ENCODE measurements around the gene FCMR. TPM values are rescaled to one million over a fixed set of nuclear protein-coding genes. Genes with fewer than 3 reads are reported as not detected.

The FCMR gene
- total RNA-seq, 1 donor from 2014 or later, result not detected

- DNase-seq (ENCODE audit: low read depth), result no peak
Observed at GRCh38 chr1:206903687-206904086, 18.1 kb downstream of the FCMR start.

DNA sequence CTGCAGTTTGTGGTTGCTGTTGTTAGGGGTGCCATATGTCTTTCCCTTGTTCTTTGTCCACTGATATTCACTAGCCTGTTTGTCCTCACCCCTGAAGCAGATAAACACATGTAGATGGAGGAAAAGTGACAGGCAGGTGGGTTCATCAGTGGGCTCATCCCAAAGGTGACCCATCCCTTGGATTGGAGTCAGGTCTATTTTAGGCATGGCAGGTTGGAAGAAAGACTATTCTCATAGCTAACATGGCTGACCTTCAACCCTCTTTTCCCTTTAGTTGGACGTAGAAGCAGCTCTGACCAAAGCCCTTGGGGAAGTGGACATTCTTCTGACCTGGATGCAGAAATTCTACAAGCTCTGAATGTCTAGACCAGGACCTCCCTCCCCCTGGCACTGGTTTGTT, 19.0 kb downstream of the FCMR start:
- DNase-seq (ENCODE audit: low read depth), result no peak

DNA sequence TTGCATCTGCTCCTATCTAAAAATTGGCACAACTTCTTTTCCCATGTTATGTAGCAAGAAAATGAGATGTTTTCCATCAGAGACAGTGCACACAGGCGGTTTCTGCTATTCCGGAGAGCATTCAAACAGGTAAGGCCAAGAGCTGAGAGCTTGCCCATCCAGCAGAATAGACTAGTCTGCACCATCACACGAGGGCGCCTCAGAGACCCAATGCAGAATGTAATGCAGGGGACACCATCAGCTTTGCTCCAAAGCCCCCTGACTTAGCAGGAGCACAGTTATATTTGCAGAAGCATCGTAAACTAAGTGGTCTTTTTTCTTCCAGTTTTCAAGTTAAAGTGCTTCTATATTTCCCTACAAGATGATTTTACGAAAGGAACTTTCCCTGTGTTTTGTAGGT, 19.8 kb downstream of the FCMR start:
- no peak for DNase-seq (ENCODE audit: low read depth)

- DNase-seq (ENCODE audit: low read depth), result no peak
Observed at GRCh38 chr1:206900149-206900548, 21.6 kb downstream of the FCMR start.

- DNase-seq (ENCODE audit: low read depth), result no peak
Observed at GRCh38 chr1:206899717-206900116, 22.0 kb downstream of the FCMR start.

DNA sequence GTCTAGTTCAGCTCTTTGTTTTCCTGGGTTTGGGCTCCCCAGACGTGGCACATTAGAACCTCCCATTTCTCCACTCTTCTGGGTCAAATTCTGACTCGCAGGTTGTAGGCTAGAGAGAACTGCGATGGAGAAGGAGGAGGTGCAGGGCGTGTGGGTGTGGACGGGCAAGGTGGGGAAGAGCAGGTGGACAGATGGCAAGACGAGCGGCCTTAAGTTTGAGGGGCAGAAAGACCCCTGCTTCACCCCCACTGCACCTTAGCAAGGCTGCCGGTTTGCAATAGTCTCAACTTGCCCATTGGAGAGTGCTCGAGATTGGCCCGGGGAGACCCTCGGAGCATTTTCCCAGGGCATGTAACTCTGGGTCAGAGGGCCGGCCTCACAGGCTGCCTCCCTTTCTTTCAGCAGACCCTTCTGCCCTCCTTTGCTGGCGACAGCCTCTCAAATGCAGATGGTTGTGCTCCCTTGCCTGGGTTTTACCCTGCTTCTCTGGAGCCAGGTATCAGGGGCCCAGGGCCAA, 22.8 kb downstream of the FCMR start:
- DNase-seq (ENCODE audit: low read depth), result no peak

- DNase-seq (ENCODE audit: low read depth), result peak; percentile 68
Observed at GRCh38 chr1:206898089-206898914, 23.4 kb downstream of the FCMR start.

GRCh38 chr1:206897175-206897574, 24.6 kb downstream of the FCMR start, which contains the start of gene IL24:
Gene IL24, plus strand, starts transcription at chr1:206897443. Its CDS starts 390 bp downstream, at chr1:206897833.
- DNase-seq (ENCODE audit: low read depth), result no peak

DNA sequence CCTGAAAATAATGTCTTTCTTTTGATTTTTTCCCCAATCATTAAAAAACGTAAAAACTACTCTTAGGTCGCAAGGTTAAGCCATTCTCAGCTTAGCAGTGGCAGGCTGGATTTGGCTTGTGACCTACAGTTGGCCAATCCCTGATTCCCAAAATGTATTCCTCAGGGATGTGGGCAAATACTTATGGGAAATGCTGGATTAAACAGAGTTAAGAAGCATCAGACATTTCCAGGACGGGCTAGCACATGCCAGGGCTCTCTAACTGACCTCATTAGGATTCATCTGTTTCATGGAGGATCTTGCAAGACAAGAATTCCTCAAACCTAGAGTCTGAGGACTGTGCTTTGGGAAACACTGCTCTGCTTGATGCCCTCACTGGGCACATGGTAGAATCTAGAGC, 25.5 kb downstream of the FCMR start:
- DNase-seq (ENCODE audit: low read depth), result peak; percentile 37

- DNase-seq (ENCODE audit: low read depth), result peak; percentile 49
Observed at GRCh38 chr1:206895837-206896242, 25.9 kb downstream of the FCMR start.

- no peak for DNase-seq (ENCODE audit: low read depth)
Observed at GRCh38 chr1:206895325-206895724, 26.4 kb downstream of the FCMR start.

DNA sequence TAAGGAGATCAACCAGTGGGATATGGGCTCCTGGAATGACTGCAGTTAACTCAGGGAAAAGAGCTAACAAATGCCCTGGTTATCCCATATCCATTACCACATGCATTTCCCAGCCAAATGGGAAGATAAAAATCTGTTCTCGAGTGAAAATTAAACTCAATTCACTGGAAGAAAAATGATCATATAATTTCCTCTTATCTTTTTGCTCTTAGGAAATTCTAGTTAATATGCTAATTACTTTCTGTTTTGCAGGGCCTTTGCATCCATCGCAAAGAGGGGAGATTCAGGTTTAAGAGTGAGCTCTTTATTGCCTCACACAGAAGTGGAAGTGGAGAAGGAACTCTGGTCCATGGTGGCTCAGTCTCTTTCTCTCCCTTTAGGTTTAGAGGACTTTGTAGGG, 28.4 kb downstream of the FCMR start:
- no peak for DNase-seq (ENCODE audit: low read depth)

DNA sequence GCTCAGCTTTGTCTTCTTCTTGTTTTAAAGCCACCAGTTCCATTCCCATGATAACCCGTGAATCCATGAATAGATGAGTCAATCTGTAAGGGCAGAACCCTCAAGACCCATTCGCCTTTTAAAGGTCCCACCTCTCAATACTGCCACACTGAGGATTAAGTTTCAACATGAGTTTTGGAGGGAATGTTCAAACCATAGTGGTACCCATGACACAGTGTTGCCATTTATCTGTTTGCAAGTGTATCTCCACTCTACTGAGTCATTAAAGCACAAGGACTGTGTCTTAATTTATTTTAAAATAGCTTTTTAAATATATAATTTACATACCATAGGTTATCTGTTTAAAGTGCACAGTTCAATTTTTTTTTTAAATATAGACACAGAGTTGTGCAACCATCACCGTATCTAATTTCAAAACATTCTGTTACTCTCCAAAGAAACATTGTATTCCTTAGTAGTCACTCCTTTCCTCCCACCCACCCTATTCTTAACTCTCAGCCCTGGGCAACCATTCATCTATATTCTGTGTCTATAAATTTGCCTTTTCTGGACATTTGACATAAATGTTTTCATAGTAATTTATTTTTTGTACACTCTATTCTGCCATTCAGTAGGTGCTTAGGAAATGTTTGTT, 29.3 kb downstream of the FCMR start:
- peak; percentile 26 for DNase-seq (ENCODE audit: low read depth)

DNA sequence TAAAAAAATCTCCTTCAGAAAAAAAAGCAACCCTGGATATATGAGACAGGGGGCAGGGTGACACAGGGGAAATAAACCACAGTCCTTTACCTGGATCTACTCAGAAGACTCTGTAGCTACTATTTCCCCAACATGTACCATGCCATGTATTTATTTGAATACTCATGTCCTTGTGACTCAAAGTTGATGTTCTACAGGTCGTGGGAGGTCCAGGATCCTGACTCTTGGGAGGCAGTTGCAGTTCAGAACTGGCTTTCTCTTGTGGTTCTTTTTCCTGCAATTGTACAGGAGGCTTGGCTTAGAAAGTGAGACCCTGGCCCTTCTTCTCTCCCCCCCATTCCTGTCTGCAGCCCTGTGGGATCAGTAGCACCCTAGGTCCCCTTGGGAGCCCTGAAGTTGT, 30.3 kb downstream of the FCMR start:
- DNase-seq (ENCODE audit: low read depth), result no peak

GRCh38 chr1:206890125-206891060, 31.3 kb downstream of the FCMR start:
- DNase-seq (ENCODE audit: low read depth), result peak; percentile 60

DNA sequence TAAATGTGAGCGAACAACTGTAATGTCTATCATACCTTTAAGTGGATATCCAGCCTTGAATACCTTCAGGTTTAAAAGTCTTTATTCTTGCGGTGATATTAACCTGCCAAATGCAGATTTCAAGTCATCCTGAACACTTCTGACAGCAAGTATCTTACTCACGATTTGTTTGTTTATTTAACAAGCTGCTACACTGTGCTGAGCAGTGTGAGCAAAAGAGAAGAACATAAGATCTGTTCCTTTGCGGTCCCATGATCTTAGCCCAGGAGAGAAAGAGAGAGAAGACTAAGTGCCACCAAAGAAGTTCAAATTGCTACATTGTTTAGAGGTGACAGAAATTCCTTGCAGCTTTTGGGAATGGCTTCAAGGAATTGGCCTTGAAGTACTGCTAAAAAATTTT, 34.0 kb downstream of the FCMR start:
- DNase-seq (ENCODE audit: low read depth), result no peak

DNA sequence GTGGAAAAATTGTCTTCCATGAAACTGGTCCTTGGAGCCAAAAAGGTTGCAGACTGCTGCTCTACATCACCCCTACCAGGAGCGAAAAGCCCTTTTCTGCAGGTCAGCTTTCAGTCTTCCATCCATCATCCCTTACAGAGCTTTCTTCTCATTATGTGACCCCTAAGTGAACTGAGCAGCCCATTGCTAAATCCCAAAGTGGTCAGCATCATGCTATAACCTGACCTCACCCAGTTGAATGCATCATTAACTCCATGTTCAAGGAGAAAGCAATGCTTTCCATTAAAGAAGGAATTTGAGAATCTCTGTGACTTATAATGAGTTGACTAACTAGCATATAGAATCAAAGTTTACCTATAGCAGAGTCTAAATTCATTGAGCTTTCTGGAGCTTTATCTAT, 34.9 kb downstream of the FCMR start:
- no peak for DNase-seq (ENCODE audit: low read depth)

DNA sequence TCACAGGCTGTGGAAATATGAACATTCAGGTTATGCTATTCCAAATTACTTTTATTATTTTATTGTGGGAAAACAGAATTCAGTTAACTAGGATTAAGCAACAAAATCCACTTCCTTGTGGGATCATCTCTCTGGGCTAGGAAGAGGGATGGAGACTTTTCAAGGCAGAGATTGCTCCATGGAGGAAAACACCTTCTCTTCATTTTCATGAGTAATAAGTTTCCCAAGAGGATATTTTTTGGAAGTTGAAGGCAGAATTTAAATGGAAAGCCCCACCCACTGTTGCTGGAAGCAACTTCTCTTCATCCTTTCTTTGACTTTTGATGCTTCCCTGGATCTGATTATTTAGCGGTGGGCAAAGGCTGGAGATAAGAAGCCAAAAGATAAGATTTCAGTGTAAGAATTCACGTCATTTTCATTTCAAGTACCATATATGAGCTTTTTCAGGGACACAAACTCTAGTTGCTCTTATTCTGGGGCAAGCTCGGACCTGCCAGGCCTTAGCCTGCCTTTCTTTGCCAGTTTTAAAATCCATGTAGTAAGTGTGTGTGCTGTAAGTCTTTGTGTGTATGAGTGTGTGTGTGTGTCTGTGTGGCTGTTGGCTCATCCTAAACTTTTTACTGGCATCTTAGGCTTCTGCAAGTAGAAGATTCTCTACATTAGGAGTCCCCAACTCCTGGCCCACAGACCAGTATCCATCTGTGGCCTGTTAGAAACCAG, 36.2 kb downstream of the FCMR start:
- no peak for DNase-seq (ENCODE audit: low read depth)

DNA sequence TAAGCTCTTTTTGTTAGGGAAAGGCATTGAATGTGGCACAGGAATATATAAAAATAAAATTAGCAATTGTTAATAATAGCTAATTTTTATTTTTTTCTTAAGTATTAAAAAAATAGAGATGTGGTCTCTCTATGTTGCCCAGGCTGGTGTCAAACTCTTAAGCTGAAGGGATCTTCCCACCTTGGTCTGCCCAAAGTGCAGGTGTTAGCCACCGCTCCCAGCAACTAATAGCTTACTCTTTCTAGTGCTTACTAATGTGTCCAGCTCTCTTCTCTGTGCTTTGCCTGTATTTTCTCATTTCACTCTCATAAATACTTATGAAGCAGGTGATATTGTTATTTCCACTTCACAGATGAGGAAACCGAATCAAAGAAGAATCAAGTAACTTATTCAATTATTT, 37.9 kb downstream of the FCMR start:
- DNase-seq (ENCODE audit: low read depth), result no peak

DNA sequence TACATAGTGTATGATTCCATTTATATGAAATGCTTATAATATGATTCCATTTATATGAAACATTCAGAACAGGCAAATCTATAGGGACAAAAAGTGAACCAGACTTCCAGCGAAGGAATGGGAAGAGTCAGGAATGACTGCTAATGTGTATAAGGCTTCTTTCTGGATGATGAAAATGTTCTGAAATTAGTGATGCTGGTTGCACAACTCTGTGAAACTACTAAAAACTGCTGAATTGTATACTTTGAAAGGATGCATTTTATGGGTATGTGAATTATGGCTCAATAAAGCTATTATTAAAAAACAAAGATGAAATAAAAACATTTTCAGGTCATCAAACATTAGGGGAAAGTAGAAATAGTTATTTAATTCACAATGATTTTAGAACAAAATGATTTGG, 38.6 kb downstream of the FCMR start:
- DNase-seq (ENCODE audit: low read depth), result no peak

DNA sequence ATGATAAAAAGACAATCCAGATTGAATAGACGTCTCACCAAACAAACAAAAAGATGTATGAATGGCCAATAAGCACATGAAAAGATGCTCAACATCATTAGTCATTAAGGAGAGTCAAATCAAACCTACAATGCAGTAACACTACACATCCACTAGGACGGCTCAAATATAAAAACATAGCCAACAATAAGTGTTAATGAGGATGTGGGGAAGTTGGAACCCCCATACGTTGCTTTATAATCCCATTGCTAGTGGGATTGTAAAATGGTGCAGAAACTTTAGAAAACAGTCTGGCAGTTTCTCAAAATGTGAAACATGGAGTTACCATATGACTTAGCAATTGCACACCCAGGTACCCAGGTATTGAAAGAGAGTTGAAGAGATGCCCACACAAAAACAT, 39.2 kb downstream of the FCMR start:
- no peak for DNase-seq (ENCODE audit: low read depth)

Data from myocyte (in vitro differentiated cells).